ENCODE measurements around the gene CCM2.

The CCM2 gene

GRCh38 chr7:44965441-44965903 is 34.5 kb upstream of the CCM2 start:
- TF ChIP-seq, protein P1, sequence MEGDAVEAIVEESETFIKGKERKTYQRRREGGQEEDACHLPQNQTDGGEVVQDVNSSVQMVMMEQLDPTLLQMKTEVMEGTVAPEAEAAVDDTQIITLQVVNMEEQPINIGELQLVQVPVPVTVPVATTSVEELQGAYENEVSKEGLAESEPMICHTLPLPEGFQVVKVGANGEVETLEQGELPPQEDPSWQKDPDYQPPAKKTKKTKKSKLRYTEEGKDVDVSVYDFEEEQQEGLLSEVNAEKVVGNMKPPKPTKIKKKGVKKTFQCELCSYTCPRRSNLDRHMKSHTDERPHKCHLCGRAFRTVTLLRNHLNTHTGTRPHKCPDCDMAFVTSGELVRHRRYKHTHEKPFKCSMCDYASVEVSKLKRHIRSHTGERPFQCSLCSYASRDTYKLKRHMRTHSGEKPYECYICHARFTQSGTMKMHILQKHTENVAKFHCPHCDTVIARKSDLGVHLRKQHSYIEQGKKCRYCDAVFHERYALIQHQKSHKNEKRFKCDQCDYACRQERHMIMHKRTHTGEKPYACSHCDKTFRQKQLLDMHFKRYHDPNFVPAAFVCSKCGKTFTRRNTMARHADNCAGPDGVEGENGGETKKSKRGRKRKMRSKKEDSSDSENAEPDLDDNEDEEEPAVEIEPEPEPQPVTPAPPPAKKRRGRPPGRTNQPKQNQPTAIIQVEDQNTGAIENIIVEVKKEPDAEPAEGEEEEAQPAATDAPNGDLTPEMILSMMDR (IDR thresholded peaks at IDR 0.05; ENCODE audit: low read depth, low read length): no peak
- no peak for DNase-seq (ENCODE audit: extremely low read depth, low read depth)

GRCh38 chr7:44965937-44966730 is 33.9 kb upstream of the CCM2 start:
- DNase-seq (ENCODE audit: extremely low read depth, low read depth): no peak
- TF ChIP-seq, protein P1 (IDR thresholded peaks at IDR 0.05; ENCODE audit: low read depth, low read length): no peak

DNA sequence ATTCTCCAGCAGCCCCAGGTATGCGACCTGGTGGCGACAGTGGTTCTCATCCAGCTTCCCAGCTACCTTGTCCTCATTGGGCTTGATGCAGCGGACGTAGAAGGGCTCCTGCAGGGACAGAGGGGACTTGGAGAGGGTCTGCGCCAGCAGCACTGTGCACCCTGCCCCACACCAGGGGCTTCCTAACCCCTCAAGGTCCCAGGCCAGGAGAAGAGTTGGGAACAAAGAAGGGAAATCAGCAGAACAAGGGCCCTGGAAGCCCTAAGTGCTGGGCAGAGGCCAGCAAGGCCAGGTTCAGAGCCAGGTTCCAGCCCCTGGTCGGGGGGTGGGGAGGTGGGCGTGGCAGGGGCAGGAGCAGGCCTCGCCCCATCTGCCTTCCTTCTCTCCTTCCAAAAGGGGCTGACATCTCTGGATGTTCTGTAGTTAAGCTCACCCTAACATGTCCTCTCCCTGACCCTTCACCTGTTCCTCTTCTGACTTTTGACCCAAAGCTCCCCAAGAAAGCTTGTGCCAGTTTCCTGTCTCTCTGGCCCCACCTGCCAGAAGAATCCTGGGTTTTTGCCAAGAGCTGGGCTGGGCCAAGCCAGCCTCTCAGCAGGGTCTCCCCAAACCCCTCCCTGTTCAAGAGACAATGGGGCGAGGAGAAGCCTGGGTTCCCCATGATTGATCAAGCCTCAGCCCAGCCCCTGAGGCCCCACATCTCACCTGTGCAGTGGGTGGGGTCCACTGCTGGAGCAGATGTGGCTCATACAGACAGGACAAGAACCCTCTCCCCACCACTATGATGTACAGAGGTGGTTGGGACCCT is 33.1 kb upstream of the CCM2 start:
- TF ChIP-seq, protein P1 (IDR thresholded peaks at IDR 0.05; ENCODE audit: low read depth, low read length): no peak
- DNase-seq (ENCODE audit: extremely low read depth, low read depth): no peak

DNA sequence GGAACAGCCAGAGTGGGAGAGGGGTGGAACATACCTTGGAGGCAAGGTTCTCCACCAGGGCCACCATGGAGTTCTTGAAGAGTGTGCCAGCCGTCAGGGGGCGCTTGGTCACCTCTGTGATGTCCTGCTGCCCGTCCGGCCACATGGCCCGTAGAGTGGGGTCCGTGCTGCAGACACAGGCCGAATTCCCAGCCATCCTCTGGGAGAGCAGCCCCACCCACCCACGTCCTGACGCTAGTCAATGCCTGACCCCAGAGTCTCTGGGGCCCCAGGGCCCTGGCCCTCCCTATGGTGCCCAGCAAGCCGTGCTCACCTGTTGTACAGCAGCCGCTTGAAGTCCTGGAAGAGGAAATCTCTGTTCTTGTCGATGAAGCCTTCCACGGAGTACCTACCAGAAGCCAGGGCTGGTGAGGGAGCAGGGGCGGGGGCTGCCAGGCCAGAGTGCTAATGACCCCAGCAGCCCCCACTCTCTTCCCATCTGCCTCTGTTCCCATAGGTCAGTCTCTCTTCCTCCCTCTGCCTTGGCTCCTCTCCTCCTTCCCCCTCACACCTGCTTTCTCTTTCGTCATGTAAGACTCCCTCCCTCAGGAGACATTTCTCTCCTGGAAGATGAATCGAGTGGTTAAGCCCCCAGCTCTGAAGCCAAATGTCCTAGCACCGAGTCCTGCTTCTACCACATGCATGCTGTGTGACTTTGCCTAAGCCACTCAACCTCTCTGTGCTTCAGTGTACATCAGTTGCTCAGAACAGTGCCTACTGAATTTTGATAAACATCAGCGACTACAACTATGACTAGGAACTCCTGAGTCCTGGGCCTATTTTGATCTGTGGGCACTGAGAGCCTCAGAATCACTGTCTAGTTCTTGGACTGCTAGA is 32.2 kb upstream of the CCM2 start:
- DNase-seq (ENCODE audit: extremely low read depth, low read depth): no peak
- TF ChIP-seq, protein P1 (IDR thresholded peaks at IDR 0.05; ENCODE audit: low read depth, low read length): peak; percentile 10

- no peak for DNase-seq (ENCODE audit: extremely low read depth, low read depth)
- TF ChIP-seq, protein P1 (IDR thresholded peaks at IDR 0.05; ENCODE audit: low read depth, low read length): no peak
These were observed 30.8 kb upstream of the CCM2 start for GRCh38 chr7:44969049-44969700.

DNA sequence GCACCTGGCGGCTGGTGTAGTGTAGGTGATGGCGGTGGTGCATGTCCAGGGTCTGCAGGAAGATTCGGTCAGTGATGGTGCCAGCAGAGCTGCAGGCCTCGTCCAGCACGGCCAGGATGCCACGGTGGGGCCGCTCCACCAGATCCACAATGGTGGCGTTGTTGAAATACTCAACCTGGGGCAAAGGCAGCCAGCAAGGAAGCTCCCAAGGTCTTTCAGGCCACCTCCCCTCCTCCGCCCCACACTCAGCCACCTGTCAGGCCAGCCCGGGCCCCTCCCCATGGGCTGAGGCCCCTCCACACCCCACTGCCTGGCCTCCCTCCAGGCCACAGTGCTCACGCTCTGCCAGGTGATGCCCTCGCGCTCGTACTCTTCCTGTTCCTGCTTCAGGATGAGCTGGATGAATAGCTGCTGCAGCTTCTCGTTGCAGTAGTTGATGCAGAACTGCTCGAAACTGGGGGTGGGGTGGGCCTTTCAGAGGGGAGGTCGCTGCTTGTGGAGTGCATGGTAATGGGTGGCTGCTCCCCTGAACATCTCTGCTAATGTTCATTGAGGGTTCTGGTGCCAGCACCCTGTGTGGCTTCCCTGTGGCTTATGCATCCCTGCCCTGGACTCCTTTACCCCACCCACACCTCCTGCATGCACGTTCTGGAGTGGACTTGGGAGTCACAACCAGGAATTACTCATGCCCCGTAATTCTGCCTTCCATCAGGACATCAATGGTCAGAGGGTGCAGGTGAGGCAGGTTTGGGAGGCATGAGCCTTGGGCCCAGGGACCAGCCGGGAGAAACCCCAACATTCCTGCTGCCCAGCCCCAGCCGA is 30.1 kb upstream of the CCM2 start:
- TF ChIP-seq, protein P1 (IDR thresholded peaks at IDR 0.05; ENCODE audit: low read depth, low read length): no peak
- no peak for DNase-seq (ENCODE audit: extremely low read depth, low read depth)

All from AG09319 (cell line).